NCI-H2196 (cell line): ENCODE data around the gene TGM6.
A peak's percentile ranks its signal among the peaks of the same experiment; 100 is the strongest.

Source experiments
- DNase-seq: peaks from one replicate; lab custom pipeline; 2025; ENCODE audit not compliant: unreplicated experiment; lab: John Stamatoyannopoulos, UW

TGM6 gene

DNA sequence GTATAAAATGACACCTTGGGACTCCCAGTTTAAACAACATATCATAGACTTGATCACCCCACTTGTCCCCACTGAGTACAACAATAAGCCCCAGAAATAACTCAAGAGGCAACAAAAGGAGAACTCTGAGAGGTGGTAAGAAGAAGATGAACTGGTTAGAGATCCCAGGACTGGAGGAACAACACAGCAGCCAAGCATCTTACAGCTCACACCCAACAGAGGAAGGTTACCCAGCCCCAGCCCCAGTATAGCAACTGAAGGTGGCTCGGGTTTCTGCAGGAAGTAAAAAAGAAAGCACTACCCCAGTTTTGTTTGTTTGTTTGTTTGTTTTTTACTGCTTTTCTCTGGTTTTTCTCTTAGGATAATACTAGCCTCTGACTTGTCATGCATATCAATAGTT is 17.1 kb upstream of the TGM6 start:
- no peak for DNase-seq

DNA sequence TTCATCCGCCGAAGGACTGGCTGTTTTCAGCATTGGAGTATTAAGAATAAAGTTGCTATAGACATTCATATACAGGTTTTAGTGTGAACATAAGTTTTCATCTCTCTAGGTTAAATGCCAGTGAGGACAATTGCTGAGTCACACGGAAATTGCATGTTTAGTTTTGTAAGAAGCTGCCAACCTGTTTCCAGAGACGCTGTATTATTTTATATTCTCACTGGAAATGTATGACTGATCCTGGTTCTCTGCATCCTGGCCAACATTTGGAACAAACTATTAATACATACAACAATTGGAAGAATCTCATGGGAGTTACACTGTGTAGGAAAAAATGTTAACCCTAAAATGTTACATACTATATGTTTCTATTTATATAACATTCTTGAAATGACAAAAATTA is 16.7 kb upstream of the TGM6 start:
- no peak for DNase-seq

DNA sequence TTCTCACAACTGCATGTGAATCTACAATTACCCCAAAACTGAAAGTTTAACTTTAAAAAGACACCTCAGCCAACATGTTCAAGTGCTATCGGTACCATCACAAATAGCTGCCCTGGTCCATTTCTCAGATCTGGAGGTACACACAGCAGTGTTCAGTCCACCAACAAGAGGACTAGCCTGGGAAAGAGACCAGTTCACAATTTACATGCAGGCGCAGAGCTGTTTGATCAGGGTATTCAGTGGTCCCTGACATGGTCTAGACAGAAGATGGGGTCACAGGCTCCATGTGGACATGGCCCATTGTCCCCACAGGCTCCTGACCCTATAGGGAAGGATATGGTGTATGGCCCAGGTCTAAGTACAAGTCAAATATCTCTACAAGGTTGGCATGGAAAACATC is 15.6 kb upstream of the TGM6 start:
- DNase-seq: no peak

DNA sequence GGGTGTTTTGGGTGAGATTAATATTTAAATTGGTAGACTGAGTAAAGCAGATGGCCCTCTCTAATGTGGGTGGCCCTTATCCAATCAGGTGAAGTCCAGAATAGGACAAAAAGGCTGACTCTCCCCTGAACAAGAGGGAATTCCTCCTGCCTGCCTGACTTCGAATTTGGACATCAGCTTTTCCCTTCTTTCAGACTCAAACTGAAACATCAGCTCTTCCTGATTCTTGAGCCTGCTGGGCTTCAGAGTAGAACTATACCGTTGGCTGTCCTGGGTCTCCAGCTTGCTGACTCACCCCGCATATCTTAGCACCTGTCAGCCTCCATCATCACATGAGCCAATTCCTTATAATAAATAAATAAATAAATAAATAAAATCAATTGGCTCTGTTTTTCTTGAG is 15.0 kb upstream of the TGM6 start:
- no peak for DNase-seq

DNA sequence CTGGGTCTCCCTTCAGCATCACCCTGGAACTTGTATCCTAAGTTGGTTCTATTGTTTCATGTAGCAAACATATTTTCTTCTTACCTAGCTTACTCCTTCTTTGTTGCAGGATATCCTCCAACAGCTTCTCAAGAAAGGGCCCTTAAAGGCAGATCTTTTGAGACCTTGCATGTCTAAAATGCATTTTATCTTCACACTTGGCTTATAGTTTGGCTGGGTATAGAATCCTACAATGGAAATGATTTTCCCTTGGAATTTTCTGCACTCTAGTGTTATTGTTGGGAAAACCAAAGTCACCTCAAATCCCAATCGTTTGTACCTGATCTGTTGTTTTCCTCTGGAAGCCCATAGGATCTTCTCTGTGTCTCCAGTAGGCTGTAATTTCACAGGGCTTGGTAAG is 12.1 kb upstream of the TGM6 start:
- DNase-seq: no peak

DNA sequence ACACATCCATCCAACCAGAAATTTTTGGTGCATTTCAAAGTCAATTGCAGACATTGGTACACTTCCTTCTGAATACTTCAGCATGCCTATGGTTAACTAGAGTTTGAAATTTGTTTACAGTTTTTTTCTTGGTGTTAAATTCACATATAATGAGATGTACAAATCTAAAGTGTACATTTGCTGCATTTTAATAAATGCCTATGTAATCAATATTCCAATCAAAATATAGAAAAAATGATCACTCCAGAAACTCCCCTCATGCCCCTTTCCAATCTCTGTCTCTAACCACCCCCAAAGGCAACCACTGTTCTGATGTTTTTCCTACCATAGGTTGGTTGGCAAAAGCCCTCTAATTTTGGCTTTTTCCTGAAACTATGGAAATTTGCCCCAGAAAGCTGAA is 7.6 kb upstream of the TGM6 start:
- no peak for DNase-seq

DNA sequence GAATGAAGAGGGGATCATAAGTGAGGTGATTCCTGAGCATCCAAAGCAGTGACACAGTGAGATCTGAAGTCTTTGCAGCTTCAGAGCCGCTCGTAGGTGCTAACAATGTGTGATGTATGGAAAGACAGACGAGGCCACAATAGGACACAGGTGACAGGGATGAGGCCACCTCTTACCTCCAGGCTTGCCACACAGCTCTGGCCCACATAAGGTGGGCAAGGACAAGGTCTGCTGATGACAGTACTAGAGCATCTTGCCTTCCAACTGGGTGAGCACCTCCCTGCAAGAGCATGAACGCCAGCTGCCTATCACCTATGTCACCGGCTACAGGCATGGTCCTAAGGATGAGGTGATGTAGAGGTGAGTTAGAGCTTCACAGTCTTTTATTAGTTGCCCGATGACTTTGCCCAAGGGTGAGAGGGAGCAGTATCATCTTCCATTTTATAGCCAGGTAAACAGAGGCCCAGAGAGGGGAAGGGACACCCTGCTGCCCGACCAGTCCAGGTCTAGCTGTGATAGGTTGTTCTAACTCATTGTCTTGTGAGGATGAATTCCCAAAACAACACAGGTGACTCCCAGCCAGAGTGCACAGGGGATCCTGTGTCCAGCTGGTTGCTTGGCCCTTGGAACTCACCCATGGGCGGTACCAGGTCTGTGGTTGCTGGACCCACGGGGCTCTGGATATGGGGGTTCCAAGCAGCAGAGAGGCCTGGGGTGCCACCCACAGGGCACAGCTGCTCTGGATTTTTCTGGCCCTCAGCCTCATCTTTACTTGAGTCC is 6.2 kb upstream of the TGM6 start:
- DNase-seq: no peak

DNA sequence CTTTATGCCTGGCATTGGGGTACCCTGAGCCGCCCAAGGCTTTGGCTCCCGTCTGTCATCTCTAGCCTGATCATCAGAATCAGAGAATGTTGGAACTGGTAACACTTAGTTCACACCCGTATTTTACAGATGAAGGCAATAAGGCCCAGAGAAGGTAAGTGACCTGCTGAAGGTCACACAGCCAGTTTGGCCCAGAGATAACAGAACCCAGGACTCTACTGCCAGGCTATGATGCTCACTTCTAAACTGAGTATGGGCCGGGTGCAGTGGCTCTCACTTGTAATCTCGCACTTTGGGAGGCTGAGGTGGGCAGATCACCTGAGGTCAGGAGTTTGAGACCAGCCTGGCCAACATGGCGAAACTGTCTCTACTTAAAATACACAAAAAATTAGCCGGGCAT is 1.8 kb upstream of the TGM6 start:
- DNase-seq: no peak

DNA sequence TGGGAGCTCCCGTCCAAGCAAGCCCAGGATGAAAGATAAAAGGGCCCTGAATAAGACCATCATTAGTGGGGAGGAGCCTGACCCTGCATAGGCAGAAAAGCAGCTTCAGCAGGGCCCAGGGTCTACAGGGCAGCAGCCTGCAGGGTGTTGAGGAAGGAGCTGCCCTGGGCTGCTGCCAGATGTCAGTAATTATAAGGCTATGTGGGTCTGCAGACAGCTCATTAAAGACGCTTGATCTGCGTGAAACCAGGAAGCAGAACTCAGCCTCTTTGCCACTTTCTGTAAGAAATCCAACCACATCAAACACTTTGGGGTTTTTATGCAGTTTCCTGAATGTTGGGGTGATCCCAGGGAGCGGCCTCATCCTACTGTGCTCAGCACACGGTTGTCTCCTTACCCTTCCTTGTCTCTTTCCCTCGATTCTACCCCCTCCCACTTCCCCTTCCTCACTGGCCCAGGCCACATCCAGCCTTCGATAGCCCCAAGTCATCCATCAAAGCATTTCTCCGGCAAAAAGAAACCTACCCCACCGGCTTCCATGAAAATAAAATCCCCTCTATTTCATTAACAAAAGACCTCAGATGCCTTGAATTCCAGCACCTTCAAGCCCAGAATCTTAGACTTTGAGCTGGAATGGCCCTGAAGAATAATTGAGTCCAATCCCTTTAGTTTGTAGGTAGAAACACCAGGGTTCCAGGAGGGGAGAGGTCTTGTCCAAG is 1.0 kb upstream of the TGM6 start:
- no peak for DNase-seq

DNA sequence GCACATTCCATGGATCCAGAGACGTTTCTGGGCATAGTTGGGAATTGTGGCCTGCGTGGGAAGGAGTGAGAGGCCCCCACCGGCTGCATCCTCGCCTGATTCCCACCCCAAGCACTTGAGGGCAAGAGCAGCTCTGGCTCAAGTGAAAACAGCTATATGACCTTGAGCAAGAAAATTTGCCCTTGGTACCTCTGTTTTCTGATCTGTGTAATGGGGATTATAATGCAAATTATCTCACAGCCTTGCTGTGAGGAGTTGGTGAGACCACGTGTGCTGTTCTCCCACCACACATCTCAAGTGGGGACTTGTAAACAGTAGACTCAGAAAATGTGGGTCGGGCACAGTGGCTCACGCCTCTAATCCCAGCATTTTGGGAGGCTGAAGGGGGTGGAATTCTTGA is 602 bp downstream of the TGM6 start:
- no peak for DNase-seq

DNA sequence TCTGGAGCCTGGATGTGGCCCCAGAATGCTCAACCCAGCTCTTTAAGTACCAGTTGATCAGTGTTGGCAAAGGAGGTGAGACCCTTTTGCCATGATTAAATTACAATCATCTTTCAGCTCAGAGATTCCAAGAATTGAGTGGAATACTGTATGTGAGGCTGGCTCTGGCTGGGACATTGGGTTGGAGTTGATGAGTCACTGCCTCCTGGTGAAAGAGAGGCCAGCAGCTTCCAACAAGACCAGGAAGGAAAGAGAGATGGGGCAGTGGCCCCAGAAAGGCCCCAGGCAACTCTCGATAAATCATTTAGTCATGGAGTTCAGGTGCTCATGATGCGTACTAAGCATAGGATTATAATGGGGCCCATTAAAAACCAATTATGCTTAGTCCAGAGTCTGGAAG is 2.1 kb downstream of the TGM6 start:
- DNase-seq: no peak

DNA sequence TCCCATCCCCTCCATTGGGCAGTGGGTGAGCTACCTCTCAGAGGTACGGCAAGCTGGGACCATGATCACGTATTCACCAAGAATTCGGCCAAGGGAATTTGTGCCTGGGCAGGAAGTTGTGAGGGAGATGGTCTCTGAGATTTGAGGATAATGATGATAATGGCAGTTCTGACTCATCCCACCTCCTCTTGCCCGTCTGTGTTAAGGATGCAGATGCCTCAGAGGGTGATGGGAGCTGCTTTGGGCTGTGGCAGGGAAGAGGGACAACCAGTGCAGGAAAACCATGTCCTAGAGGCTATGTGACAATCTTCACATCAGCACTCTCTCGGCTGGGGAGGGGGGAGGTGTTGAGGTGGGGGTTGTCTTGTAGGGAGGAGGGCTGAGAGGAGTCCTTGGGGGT is 4.3 kb downstream of the TGM6 start:
- no peak for DNase-seq

DNA sequence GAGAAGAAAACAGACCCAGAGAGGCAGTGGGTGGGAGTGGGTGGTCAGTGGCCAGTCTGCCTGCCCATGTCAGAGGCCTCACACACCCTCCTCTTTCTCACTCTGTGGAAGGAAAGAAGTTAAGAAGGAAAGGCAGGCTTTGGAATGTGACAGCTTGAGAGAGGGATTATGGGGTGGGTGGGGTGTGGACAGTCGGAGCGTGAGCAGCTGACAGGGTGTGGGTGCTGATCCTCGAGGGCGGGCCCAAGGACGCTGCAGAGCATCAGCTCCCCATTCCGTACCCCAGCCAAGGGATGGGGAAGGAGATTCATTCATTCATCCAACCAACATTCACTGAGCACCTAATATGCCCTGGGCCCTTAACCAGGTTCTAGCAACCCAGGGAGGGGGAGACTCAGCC is 4.8 kb downstream of the TGM6 start:
- no peak for DNase-seq

DNA sequence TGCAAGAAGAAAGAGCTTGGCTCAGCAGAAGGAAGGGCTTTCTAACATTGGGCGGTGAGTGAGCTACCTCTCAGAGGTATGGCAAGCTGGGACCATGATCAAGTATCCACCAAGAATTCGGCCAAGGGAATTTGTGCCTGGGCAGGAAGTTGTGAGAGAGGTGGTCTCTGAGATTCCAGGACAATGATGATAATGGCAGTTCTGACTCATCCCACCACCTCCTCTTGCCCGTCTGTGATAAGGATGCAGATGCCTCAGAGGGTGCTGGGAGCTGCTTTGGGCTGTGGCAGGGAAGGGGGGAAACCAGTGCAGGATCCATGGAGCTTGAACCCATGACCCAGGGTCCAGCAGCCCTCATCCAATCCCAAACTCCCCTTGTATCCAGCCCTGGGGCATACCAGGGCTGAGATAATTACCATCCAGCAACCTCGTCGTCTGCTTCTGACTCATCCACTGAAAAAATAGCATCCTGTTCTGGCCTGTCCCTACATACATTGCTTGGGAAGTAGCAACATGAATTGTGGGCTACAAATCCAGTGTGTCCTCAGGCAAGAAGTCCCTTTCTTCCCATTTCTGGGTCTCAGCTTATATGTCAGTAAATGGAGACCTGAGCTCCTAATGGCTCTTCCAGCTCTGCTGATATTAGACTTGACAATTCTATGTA is 5.9 kb downstream of the TGM6 start:
- DNase-seq: no peak

DNA sequence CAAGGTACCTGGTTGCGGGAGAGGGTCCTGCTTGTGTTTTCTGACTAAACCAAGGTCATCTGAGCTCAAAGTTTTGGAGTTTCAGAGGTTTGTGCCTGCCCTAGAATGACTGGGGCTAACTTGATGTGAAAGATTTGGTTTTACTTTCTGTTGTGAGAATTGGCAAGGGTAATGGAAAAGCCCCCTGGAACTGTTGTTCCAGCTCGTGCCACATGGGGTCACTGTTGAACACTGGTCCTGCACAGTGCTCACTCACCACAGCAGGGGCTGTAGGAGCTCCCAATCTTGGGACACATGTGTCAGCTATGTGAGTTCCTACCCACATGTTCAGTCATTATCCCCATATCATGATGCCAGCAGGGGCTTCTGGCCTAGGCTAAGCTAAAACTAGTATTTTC is 6.5 kb downstream of the TGM6 start:
- peak; percentile 19 for DNase-seq

DNA sequence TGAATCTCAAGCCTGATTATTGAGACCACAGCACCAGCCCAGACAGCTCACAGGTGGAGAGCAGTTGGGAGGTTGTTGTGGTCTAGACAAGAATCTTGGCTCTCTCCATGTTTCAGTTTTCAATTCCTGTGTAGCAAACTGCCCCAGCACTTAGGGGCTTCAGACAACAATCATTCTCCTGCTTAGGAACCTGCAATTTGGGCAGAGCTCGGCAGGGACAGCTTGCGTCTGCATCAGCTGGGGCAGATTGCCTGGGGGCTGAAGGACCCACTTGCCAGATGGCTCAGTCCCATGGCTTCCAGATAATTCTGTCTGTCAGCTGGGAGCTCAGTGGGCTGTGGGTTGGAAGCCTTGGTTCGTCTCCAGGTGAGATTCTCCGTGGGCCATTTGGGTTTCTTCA is 6.9 kb downstream of the TGM6 start:
- no peak for DNase-seq

DNA sequence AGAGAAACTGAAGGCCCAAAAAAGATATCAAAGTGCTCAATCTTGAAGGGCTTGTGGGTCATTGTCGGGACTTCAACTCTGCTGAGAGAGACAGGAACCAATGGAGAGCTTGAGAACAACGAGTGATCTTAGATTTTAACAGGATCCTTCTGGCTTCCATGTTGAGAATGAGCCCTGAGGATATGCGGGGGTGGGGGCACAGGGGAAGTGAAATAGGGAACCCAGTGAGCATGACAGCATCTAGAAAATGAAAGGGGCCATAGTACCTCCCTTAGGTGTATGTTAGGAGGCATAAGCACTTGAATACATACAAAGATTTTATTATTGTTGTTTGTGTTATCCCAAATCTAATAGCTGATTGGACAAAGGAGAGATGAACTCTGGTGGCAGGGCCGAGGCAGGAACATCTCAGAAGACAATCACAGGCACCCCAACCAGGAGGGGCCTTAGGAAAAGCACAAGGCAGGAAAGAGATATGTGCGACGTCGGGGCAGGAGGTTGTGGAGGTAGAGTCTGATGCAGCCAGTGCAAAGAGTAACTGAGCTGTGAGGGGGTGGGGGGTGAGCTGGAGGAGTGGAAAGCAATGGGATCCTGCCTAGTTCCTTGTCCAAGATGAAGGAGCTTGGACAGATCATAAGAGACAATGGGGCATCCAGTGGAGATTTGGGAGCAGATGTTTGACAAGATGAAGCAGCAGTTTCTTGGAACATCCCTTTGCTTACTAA is 10.4 kb downstream of the TGM6 start:
- no peak for DNase-seq

DNA sequence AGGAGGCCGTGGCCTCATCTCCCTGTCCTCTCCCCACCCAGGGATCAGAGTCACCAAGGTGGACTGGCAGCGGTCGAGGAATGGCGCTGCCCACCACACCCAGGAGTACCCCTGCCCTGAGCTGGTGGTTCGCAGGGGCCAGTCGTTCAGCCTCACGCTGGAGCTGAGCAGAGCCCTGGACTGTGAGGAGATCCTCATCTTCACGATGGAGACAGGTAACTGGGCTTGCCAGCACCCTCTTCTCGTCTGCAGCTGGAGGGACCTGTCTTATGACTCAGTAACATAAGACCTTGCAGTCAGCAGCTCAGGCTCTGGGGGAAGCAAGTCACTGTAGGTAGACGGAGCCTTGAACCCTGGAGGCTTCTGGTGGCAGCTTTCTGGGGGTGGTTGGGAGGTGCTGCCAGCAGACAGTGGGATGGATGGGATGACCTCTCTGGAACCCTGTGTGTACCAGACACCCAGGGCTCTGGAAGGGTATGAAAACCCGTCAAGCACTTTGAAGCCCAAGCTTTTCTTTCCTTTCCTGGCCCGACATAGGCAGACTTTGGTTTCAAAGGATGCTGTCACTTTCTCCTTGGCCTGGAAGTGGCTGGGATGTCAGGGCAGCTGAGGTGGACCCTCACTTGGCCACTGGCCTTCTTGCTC is 13.8 kb downstream of the TGM6 start:
- DNase-seq: no peak

DNA sequence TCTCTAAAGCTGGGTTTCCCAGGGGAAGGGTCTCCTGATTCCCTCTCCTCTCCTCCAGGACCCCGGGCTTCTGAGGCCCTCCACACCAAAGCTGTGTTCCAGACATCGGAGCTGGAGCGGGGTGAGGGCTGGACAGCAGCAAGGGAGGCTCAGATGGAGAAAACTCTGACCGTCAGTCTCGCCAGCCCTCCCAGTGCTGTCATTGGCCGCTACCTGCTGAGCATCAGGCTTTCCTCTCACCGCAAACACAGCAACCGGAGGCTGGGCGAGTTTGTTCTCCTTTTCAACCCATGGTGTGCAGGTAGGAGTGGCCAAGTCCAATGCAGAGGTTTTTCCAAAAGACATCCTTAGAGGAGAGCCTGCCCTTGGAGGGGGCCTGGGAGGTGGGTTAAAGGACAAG is 14.4 kb downstream of the TGM6 start:
- no peak for DNase-seq

DNA sequence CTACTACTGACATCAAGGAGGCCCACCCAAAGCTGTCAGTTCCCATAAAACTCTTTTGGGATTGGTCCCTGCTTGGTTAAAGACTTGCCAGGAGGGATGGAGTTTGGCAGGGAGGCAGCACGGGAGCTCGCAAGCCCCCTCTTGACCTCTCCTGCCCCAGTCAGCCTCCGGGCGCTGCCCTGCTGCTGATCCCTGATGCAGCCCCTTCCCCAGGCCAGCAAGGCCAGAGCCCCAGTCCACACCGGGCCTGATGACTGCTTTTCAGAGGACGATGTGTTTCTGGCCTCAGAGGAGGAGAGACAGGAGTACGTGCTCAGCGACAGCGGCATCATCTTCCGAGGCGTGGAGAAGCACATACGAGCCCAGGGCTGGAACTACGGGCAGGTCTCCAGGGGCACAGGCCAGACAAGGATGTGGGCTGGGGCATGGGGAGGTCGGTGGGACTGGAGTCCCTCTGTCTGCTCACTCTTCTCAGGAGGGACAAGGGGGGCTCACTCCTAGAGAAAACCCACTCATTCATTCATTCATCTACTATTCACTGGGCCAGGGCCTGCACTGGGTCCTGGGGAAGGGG is 15.6 kb downstream of the TGM6 start:
- no peak for DNase-seq

DNA sequence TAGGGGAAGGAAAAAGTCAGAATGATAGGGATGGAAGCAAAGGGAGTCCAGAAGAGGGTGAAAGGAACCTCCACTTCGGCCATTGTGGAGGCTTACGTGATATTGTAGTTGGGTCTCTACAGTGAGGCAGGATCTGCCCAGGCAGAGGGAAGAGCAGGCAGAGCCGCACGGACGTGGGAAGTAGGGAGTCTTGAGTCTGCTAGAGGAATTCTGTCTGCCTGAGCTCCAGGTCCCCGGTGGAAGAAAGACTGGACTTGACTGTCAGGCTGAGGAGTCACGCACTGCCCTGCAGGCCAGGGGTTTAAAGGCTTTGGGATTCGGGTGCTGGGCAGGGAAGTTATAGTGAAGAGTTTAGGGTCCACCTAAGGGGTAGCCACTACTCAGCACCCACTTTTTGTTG is 16.4 kb downstream of the TGM6 start:
- DNase-seq: no peak
